ENCODE data around the gene COL6A3.

Gene COL6A3

DNA sequence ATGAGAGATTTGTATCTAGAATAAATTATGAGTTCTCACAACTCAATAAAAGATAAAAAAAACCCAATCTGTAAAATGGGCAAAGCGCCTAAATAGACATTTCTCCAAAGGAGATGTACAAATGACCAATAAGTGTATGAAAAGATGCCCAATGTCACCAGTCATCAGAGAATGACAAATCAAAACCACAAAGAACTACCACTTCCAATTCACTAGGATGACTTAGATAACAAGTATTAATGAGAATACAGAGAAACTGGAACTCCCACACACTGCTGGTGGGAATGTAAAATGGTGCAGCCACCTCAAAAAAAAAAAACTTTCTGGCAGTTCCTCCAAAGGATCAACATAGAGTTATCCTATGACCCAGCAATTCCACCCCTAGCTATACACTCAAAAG, 17.4 kb upstream of the COL6A3 start:
- TF ChIP-seq REST (IDR thresholded peaks at IDR 0.05; ENCODE audit: low read depth), result no peak
- TF ChIP-seq, protein P1, sequence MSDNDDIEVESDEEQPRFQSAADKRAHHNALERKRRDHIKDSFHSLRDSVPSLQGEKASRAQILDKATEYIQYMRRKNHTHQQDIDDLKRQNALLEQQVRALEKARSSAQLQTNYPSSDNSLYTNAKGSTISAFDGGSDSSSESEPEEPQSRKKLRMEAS (IDR thresholded peaks at IDR 0.05), result no peak
- no peak for TF ChIP-seq EGR1 (IDR thresholded peaks at IDR 0.05)
- no peak for TF ChIP-seq FOXM1 (IDR thresholded peaks at IDR 0.05; ENCODE audit: borderline replicate concordance, low read depth)
- no peak for TF ChIP-seq CREB1 (IDR thresholded peaks at IDR 0.05; ENCODE audit: low read depth)
- TF ChIP-seq RAD21 (IDR thresholded peaks at IDR 0.05; ENCODE audit: low read depth), result no peak
- TF ChIP-seq, protein P2, sequence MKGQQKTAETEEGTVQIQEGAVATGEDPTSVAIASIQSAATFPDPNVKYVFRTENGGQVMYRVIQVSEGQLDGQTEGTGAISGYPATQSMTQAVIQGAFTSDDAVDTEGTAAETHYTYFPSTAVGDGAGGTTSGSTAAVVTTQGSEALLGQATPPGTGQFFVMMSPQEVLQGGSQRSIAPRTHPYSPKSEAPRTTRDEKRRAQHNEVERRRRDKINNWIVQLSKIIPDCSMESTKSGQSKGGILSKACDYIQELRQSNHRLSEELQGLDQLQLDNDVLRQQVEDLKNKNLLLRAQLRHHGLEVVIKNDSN (IDR thresholded peaks at IDR 0.05), result no peak
- TF ChIP-seq YY1 (IDR thresholded peaks at IDR 0.05; ENCODE audit: low read depth), result no peak
- no peak for TF ChIP-seq ZBTB7A (IDR thresholded peaks at IDR 0.05; ENCODE audit: low read depth)
- TF ChIP-seq EP300 (IDR thresholded peaks at IDR 0.05; ENCODE audit: borderline replicate concordance), result no peak
- no peak for TF ChIP-seq TAF1 (IDR thresholded peaks at IDR 0.05; ENCODE audit: low read depth)
- TF ChIP-seq TCF12 (IDR thresholded peaks at IDR 0.05; ENCODE audit: low read depth), result no peak
- TF ChIP-seq TEAD4 (IDR thresholded peaks at IDR 0.05), result no peak
- TF ChIP-seq NFIC (IDR thresholded peaks at IDR 0.05), result no peak
- TF ChIP-seq CEBPB (IDR thresholded peaks at IDR 0.05), result no peak

DNA sequence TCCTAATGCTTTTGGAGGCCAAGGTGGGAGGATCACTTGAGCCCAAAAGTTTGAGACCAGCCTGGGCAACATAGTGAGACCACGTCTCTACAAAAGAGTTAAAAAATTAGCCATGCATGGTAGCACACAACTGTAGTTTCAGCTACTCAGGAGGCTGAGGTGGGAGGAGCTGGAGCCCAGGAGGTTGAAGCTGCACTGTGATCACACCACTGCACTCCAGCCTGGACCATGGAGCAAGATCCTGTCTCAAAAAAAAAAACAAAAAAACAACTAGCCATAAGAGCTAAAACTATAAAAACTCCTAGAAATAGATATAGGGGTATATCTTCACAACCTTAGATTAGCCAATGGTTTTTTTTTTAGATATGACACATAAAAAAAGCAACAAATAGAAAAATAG, 16.9 kb upstream of the COL6A3 start:
- TF ChIP-seq TCF12 (IDR thresholded peaks at IDR 0.05; ENCODE audit: low read depth) (no peak), EGR1 (IDR thresholded peaks at IDR 0.05) (no peak), CEBPB (IDR thresholded peaks at IDR 0.05) (no peak), TAF1 (IDR thresholded peaks at IDR 0.05; ENCODE audit: low read depth) (no peak), ZBTB7A (IDR thresholded peaks at IDR 0.05; ENCODE audit: low read depth) (no peak), YY1 (IDR thresholded peaks at IDR 0.05; ENCODE audit: low read depth) (no peak), RAD21 (IDR thresholded peaks at IDR 0.05; ENCODE audit: low read depth) (no peak), REST (IDR thresholded peaks at IDR 0.05; ENCODE audit: low read depth) (no peak), CREB1 (IDR thresholded peaks at IDR 0.05; ENCODE audit: low read depth) (no peak)
- TF ChIP-seq, protein P1 (IDR thresholded peaks at IDR 0.05), result no peak

- TF ChIP-seq NFIC (IDR thresholded peaks at IDR 0.05) (no peak), TAF1 (IDR thresholded peaks at IDR 0.05; ENCODE audit: low read depth) (no peak), RAD21 (IDR thresholded peaks at IDR 0.05; ENCODE audit: low read depth) (no peak), FOXM1 (IDR thresholded peaks at IDR 0.05; ENCODE audit: borderline replicate concordance, low read depth) (no peak), ZBTB7A (IDR thresholded peaks at IDR 0.05; ENCODE audit: low read depth) (no peak), EGR1 (IDR thresholded peaks at IDR 0.05) (no peak), YY1 (IDR thresholded peaks at IDR 0.05; ENCODE audit: low read depth) (no peak), CREB1 (IDR thresholded peaks at IDR 0.05; ENCODE audit: low read depth) (no peak), TCF12 (IDR thresholded peaks at IDR 0.05; ENCODE audit: low read depth) (no peak), TEAD4 (IDR thresholded peaks at IDR 0.05) (no peak), REST (IDR thresholded peaks at IDR 0.05; ENCODE audit: low read depth) (no peak), CEBPB (IDR thresholded peaks at IDR 0.05) (no peak), EP300 (IDR thresholded peaks at IDR 0.05; ENCODE audit: borderline replicate concordance) (no peak)
- TF ChIP-seq, protein P2 (IDR thresholded peaks at IDR 0.05), result no peak
- TF ChIP-seq, protein P1 (IDR thresholded peaks at IDR 0.05), result no peak
Measured at GRCh38 chr2:237429753-237430152, 15.8 kb upstream of the COL6A3 start.

DNA sequence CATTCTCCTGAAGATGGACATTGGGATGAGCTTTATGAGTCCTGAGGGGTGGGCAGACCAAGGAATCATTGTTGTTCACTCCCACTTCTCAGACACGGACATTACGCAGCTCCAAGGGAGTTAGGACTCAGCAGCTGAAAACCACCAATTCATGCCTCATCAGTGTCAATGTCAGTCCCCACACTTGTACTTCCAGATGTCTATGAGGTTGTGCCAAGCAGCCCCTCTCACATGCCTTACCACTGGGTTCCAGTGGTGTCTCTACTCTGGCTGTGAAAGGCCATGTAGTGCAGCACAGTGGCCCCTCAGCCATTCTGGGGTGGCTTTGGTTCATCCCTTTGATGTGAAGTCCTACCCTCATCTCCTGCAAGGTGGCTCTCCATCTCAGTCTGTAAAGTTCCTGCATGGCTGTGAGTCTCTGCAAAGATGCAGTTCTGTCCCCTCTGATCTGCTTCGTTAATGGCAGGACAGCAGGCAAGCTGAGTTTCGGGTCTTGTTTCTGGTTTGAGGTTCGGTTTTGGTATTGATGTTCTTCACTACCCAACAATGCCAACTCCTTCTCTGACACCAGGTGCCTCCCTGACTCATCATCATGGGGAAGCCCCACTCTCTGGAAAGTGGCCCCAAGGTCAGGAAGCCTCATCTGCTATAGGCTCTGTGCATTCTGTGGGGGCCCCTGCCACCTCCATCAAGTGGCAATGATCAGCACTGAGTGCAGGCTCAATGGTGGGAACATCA, 14.0 kb upstream of the COL6A3 start:
- no peak for TF ChIP-seq CREB1 (IDR thresholded peaks at IDR 0.05; ENCODE audit: low read depth)
- TF ChIP-seq ZBTB7A (IDR thresholded peaks at IDR 0.05; ENCODE audit: low read depth), result no peak
- TF ChIP-seq YY1 (IDR thresholded peaks at IDR 0.05; ENCODE audit: low read depth), result no peak
- TF ChIP-seq FOXM1 (IDR thresholded peaks at IDR 0.05; ENCODE audit: borderline replicate concordance, low read depth), result no peak
- no peak for TF ChIP-seq NFIC (IDR thresholded peaks at IDR 0.05)

Measured in Ishikawa (cell line).